ENCODE measurements around the gene NECAP2. TPM values are rescaled to one million over a fixed set of nuclear protein-coding genes. Genes with fewer than 3 reads are reported as not detected.

Gene NECAP2
- total RNA-seq, 1 donor from 2014 or later = 48.2 TPM

DNA sequence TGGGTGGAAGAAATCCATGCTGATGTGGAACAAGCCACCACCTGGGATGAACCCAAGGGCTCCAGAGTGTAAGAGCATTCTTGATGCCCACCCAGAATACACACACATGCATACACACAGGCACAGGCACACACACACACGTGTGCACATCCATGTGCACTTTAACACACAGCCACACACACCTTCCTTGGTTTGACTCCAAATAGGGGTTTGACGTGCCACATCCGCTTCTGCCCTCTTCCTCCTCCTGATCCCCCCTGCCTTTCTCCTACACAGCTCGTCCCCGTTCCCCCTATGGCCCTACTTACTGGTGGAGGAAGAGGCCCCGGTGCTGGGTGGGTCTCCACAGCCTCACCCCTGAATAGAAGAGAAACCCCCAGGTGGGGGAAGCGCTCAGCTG lies 19.3 kb upstream of the NECAP2 start:
- TF ChIP-seq, protein P1, sequence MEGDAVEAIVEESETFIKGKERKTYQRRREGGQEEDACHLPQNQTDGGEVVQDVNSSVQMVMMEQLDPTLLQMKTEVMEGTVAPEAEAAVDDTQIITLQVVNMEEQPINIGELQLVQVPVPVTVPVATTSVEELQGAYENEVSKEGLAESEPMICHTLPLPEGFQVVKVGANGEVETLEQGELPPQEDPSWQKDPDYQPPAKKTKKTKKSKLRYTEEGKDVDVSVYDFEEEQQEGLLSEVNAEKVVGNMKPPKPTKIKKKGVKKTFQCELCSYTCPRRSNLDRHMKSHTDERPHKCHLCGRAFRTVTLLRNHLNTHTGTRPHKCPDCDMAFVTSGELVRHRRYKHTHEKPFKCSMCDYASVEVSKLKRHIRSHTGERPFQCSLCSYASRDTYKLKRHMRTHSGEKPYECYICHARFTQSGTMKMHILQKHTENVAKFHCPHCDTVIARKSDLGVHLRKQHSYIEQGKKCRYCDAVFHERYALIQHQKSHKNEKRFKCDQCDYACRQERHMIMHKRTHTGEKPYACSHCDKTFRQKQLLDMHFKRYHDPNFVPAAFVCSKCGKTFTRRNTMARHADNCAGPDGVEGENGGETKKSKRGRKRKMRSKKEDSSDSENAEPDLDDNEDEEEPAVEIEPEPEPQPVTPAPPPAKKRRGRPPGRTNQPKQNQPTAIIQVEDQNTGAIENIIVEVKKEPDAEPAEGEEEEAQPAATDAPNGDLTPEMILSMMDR (conservative IDR thresholded peaks at IDR 0.05) = no peak
- H3K9me3 Mint-ChIP-seq = no peaks in the 10 kb centered on the region
- H3K27ac Mint-ChIP-seq = no peak overlapping the region
- no peaks in the 10 kb centered on the region for H3K36me3 Mint-ChIP-seq
- peaks cover 5% of the 10 kb centered on the region for H3K4me1 Mint-ChIP-seq (ENCODE audit: unreplicated experiment)
- no peak overlapping the region for H3K4me3 Mint-ChIP-seq
- no peak for DNase-seq (ENCODE audit: extremely low spot score, unreplicated experiment)
- peaks cover 18% of the 10 kb centered on the region for H3K27me3 Mint-ChIP-seq

DNA sequence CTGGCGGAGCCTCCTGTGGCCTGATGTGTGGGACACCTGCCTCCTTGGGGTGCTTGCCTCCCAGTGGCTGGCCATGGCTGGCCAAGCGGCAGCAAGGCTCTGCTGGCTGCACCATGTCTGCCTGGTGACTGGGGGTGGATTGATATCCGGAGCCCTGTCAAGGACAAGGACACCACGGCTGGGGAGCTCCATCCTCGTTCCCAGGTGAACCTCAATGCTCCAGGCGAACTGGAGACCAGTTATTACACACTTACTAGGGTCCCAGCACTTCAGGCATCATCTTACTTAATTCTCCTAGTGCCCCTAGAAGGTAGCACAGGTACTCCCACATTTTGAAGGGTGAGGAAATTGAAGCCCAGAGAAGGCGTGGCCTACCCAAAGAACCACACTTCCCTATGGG lies 18.5 kb upstream of the NECAP2 start:
- H3K36me3 Mint-ChIP-seq = no peaks in the 10 kb centered on the region
- no peak overlapping the region for H3K27ac Mint-ChIP-seq
- no peak overlapping the region for H3K4me3 Mint-ChIP-seq
- H3K9me3 Mint-ChIP-seq = no peaks in the 10 kb centered on the region
- no peak for DNase-seq (ENCODE audit: extremely low spot score, unreplicated experiment)
- peaks cover 18% of the 10 kb centered on the region for H3K27me3 Mint-ChIP-seq
- H3K4me1 Mint-ChIP-seq (ENCODE audit: unreplicated experiment) = peaks cover 5% of the 10 kb centered on the region
- TF ChIP-seq, protein P1 (conservative IDR thresholded peaks at IDR 0.05) = no peak

DNA sequence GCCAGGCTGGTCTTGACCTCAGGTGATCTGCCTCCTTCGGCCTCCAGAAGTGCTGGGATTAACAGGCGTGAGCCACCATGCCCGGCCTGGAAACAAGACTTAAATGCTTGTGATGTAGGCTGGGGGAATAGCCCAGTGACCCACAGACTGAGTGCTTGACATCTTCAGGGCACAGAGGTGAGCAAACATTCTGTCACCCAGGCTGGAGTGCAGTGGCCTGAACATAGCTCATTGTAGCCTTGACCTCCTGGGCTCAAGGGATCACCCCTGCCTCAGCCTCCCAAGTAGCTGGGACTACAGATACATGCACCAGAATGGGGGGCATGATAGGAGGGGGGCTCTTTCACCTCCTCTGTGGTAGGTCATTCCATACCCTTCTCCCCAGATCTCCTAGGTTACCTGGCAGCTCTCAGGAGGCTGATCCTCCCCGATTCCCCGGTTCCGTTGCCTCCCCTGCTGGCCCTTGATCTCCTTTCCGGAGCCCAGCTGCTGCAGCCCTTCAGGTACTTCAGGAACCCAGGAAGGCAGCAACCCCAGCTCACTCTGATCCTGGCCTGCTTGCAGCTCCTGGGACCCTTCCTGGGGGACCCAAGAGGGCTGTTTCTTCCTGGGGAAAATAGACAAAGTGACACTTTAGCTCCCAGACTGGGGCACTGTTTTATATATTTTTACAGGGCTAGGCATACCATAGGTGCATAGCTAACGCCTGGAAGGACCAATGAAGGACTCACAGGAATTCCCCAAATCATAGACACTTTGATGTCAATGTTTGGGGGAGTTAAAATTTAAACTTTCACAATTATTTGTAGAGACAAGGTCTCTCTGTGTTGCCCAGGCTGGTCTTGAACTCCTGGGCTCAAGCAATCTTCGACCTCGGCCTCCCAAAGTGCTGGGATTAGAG lies 15.1 kb upstream of the NECAP2 start:
- Mint-ChIP-seq H3K36me3 (no peaks in the 10 kb centered on the region), H3K4me3 (no peak overlapping the region), H3K9me3 (no peaks in the 10 kb centered on the region), H3K4me1 (ENCODE audit: unreplicated experiment) (no peaks in the 10 kb centered on the region), H3K27me3 (peaks cover 6% of the 10 kb centered on the region), H3K27ac (no peak overlapping the region)
- TF ChIP-seq, protein P1 (conservative IDR thresholded peaks at IDR 0.05) = no peak
- DNase-seq (ENCODE audit: extremely low spot score, unreplicated experiment) = no peak

DNA sequence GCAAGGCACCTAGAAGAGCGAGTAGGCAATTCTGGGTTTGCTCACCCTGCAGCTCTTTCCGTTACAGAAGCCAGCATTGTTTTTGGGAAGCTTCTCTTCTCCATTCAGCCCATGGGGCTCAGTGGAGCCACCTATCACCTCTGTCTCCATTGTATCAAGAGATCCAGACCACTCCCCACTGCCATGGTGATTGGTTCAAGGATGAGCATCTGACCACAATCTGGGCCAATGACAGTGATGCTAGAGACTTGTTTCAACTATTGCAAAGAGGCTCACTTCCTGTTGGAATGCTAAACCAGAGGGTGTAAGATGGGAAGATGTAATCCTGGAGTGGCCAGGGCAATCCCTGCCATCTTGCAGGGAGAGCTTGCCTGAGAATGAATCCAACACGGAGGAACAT lies 9.9 kb upstream of the NECAP2 start:
- TF ChIP-seq, protein P1 (conservative IDR thresholded peaks at IDR 0.05) = no peak
- no peak overlapping the region for H3K4me3 Mint-ChIP-seq
- no peak overlapping the region for H3K27ac Mint-ChIP-seq
- peaks cover 7% of the 10 kb centered on the region for H3K27me3 Mint-ChIP-seq
- H3K4me1 Mint-ChIP-seq (ENCODE audit: unreplicated experiment) = peaks cover 4% of the 10 kb centered on the region
- DNase-seq (ENCODE audit: extremely low spot score, unreplicated experiment) = no peak
- no peaks in the 10 kb centered on the region for H3K9me3 Mint-ChIP-seq
- H3K36me3 Mint-ChIP-seq = no peaks in the 10 kb centered on the region

DNA sequence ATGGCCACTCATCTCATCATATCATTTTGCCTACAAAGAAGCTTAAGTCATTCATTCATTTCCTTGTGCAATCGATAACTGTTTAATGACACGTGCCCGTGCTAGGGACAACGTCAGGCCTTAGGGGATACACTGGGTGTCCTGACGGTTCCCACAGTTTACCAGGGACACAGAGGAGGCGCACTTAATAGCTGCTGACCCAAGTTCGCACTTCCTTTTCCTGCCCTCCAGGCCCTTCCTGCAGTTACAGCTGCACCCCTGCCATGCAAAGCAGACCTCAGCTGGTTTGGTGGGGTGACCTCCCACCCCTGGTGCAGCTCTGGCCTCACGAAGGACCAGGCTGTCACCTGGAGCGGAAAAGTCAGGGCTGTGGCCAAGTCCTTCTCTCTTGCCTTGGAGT lies 7.5 kb upstream of the NECAP2 start:
- no peak for DNase-seq (ENCODE audit: extremely low spot score, unreplicated experiment)
- TF ChIP-seq, protein P1 (conservative IDR thresholded peaks at IDR 0.05) = no peak
- Mint-ChIP-seq H3K27ac (no peak overlapping the region), H3K36me3 (no peaks in the 10 kb centered on the region), H3K4me1 (ENCODE audit: unreplicated experiment) (peaks cover 4% of the 10 kb centered on the region), H3K9me3 (no peaks in the 10 kb centered on the region), H3K4me3 (no peak overlapping the region), H3K27me3 (peaks cover 7% of the 10 kb centered on the region)

Data from type B pancreatic cell (in vitro differentiated cells).